GM20431 (cell line): Measurements from ENCODE around the gene AQP2.
"Not testable (repeated sequence)": the region's sequence is repeated elsewhere in the genome, so short reads cannot be mapped to it uniquely, and the experiment has no call there.

Source experiments
- in situ Hi-C: fragments of 300-500 bp; cut with MseI, MboI; formaldehyde crosslinking; loops from one replicate; pipeline ENCODE4 v1.15.0; 2020; ENCODE audit warnings: low sequenced_read_pairs; ENCODE audit not compliant: unreplicated experiment

AQP2 gene

GRCh38 chr12:49980501-49981349 is 30.2 kb downstream of the AQP2 start:
- in situ Hi-C loops: no loop called here

GRCh38 chr12:49982246-49983087 is 31.9 kb downstream of the AQP2 start:
- in situ Hi-C loops: no loop called here

- in situ Hi-C loops: no loop called here
Observed at GRCh38 chr12:49983892-49984291, 33.4 kb downstream of the AQP2 start.

GRCh38 chr12:49984476-49985359 is 34.2 kb downstream of the AQP2 start:
- in situ Hi-C loops: no loop called here

- in situ Hi-C loops: no loop called here
Observed at GRCh38 chr12:49985981-49986380, 35.4 kb downstream of the AQP2 start.

GRCh38 chr12:49986476-49986875 is 35.9 kb downstream of the AQP2 start:
- in situ Hi-C loops: not testable (repeated sequence)

GRCh38 chr12:49987625-49988303 is 37.2 kb downstream of the AQP2 start:
- in situ Hi-C loops: no loop called here

- in situ Hi-C loops: not testable (repeated sequence)
Observed at GRCh38 chr12:49989400-49989799, 38.9 kb downstream of the AQP2 start.

- in situ Hi-C loops: no loop called here
Observed at GRCh38 chr12:49990273-49990672, 39.7 kb downstream of the AQP2 start.

- in situ Hi-C loops: no loop called here
Observed at GRCh38 chr12:49998453-49998852, 47.9 kb downstream of the AQP2 start.

- in situ Hi-C loops: no loop called here
Observed at GRCh38 chr12:50003595-50003994, 53.1 kb downstream of the AQP2 start.

- in situ Hi-C loops: no loop called here
Observed at GRCh38 chr12:50004696-50005095, 54.2 kb downstream of the AQP2 start.

- in situ Hi-C loops: no loop called here
Observed at GRCh38 chr12:50005175-50005574, 54.6 kb downstream of the AQP2 start.

- in situ Hi-C loops: no loop called here
Observed at GRCh38 chr12:50006280-50006679, 55.7 kb downstream of the AQP2 start.

- in situ Hi-C loops: no loop called here
Observed at GRCh38 chr12:50006754-50007442, 56.4 kb downstream of the AQP2 start.
